ENCODE measurements around the gene GNPDA1.
A peak's percentile ranks its signal among the peaks of the same experiment; 100 is the strongest.

The GNPDA1 gene

GRCh38 chr5:142013734-142014521, 1.1 kb upstream of the GNPDA1 start:
- Mint-ChIP-seq H3K36me3 (peaks cover 22% of the 10 kb centered on the region), H3K27me3 (no peaks in the 10 kb centered on the region), H3K4me1 (peaks cover 90% of the 10 kb centered on the region), H3K27ac (peak overlapping the region; percentile 96), H3K4me3 (peak overlapping the region; percentile 82), H3K9me3 (peaks cover 4% of the 10 kb centered on the region)
- no peak for DNase-seq
- CTCF ChIA-PET, result interaction anchor here (0.8 to 8.1 kb wide), 18 partner anchors 11 to 919 kb away, joined by 3 to 137 read pairs (median 4); partner anchors contain the start of genes NDFIP1 and RNF14

GRCh38 chr5:142012186-142012785, 541 bp downstream of the GNPDA1 start:
- Mint-ChIP-seq H3K9me3 (no peaks in the 10 kb centered on the region), H3K4me1 (peaks cover 91% of the 10 kb centered on the region), H3K4me3 (peak overlapping the region; percentile 82), H3K36me3 (peaks cover 32% of the 10 kb centered on the region), H3K27me3 (no peaks in the 10 kb centered on the region), H3K27ac (peak overlapping the region; percentile 89)
- DNase-seq, result peak; percentile 73
- CTCF ChIA-PET, result interaction anchor here (0.7 to 8.1 kb wide), 23 partner anchors 10 to 320 kb away, joined by 3 to 137 read pairs (median 6); partner anchors contain the start of genes DELE1 and NDFIP1

DNA sequence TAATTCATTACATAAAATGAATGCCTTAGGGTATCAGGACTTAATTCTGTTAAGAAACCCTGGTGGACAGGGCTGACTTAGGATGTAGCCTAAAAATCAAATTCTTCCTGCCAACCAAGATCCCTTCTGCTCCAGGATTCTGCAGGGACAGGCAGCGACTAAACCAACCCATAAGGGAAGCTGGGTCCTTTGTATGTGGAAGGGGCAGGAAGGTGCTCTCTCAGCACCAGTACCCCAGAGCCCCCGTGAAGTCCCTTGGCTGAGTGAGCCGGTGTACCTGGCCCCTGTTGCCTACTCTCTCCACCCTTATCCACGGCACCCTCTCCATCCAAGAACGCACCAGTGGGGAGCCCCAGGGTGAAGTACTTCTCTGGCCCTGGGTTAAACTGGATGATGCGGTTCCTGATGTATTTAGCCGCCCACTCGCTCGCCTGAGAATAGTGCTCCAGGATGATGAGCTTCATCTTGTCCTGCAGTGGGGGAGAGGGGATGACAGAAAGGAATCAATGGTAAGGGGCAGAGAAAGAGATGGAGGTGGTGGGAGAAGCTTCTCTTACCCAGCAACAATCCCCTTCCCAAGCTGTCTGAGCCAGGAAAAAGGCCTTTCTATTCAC, 1.1 kb downstream of the GNPDA1 start:
- Mint-ChIP-seq H3K27ac (peak overlapping the region; percentile 89), H3K4me1 (peaks cover 92% of the 10 kb centered on the region), H3K9me3 (no peaks in the 10 kb centered on the region), H3K36me3 (peaks cover 35% of the 10 kb centered on the region), H3K27me3 (no peaks in the 10 kb centered on the region), H3K4me3 (peak overlapping the region; percentile 82)
- CTCF ChIA-PET, result interaction anchor here (0.7 to 8.1 kb wide), 22 partner anchors 9 to 135 kb away, joined by 3 to 137 read pairs (median 6); partner anchors contain the start of genes DELE1, NDFIP1 and RNF14
- no peak for DNase-seq

DNA sequence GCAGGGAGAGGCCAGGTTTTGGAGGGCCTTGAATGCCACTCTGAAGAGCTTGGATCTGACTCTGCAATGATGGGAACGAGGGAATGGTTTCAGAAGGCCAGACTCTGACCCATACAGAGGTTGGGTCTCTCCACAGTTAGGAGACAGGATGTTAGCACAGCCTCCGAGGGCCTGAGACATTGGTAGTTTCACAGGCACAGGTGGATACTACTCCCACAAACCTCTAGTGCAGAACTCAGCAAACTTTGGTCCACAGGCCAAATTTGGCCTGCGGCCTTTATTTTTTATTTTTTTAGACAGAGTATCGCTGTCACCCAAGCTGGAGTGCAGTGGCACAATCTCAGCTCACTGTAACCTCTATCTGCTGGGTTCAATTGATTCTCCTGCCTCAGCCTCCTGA, 2.9 kb downstream of the GNPDA1 start:
- Mint-ChIP-seq H3K9me3 (no peaks in the 10 kb centered on the region), H3K4me3 (no peak overlapping the region), H3K36me3 (peaks cover 51% of the 10 kb centered on the region), H3K4me1 (peaks cover 92% of the 10 kb centered on the region), H3K27ac (no peak overlapping the region), H3K27me3 (no peaks in the 10 kb centered on the region)
- no peak for DNase-seq
- CTCF ChIA-PET, result interaction anchor here (0.7 to 8.1 kb wide), 6 partner anchors 7 to 137 kb away, joined by 3 to 69 read pairs (median 4); no protein-coding TSS in a partner anchor

DNA sequence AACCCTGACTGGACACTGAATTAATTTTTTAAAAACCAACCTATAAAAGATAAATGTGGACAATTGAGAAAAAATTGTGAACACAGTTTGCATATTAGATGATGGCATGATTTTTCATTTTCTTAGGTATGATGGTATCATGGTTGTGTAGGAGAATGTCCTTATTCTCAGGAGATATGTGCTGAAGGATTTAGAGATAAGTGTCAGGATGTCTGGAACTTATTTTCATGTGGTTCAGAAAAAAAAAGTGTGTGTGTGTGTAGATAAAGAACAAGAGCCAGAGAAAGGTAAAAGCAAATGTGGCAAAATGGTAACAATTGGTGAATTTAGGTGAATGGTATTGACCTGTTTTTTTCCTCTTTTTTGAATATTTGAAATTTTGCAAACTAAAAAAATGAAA, 4.0 kb downstream of the GNPDA1 start:
- Mint-ChIP-seq H3K27ac (peak overlapping the region; percentile 1), H3K4me1 (peaks cover 92% of the 10 kb centered on the region), H3K27me3 (no peaks in the 10 kb centered on the region), H3K4me3 (no peak overlapping the region), H3K36me3 (peaks cover 62% of the 10 kb centered on the region), H3K9me3 (no peaks in the 10 kb centered on the region)
- no peak for DNase-seq
- CTCF ChIA-PET, result interaction anchor here (1.0 to 2.1 kb wide), 2 partner anchors 135 to 136 kb away, joined by 3 to 5 read pairs; no protein-coding TSS in a partner anchor

- no peak for DNase-seq
- H3K4me3 Mint-ChIP-seq, result peak overlapping the region; percentile 53
- peaks cover 74% of the 10 kb centered on the region for H3K36me3 Mint-ChIP-seq
- CTCF ChIA-PET, result interaction anchor here (0.9 to 1.7 kb wide), 9 partner anchors 9 to 553 kb away, joined by 3 to 10 read pairs (median 3); partner anchors contain the start of gene RNF14
- no peaks in the 10 kb centered on the region for H3K27me3 Mint-ChIP-seq
- H3K9me3 Mint-ChIP-seq, result no peaks in the 10 kb centered on the region
- H3K4me1 Mint-ChIP-seq, result peaks cover 90% of the 10 kb centered on the region
- peak overlapping the region; percentile 94 for H3K27ac Mint-ChIP-seq
These were observed 5.6 kb downstream of the GNPDA1 start for GRCh38 chr5:142007237-142007544.

- CTCF ChIA-PET, result interaction anchor here (0.9 to 1.7 kb wide), 9 partner anchors 10 to 554 kb away, joined by 3 to 10 read pairs (median 3); partner anchors contain the start of gene RNF14
- peaks cover 80% of the 10 kb centered on the region for H3K36me3 Mint-ChIP-seq
- H3K4me3 Mint-ChIP-seq, result peak overlapping the region; percentile 53
- H3K27me3 Mint-ChIP-seq, result no peaks in the 10 kb centered on the region
- peaks cover 84% of the 10 kb centered on the region for H3K4me1 Mint-ChIP-seq
- DNase-seq, result peak; percentile 56
- H3K9me3 Mint-ChIP-seq, result no peaks in the 10 kb centered on the region
- H3K27ac Mint-ChIP-seq, result peak overlapping the region; percentile 94
These were observed 6.2 kb downstream of the GNPDA1 start for GRCh38 chr5:142006363-142007236.

DNA sequence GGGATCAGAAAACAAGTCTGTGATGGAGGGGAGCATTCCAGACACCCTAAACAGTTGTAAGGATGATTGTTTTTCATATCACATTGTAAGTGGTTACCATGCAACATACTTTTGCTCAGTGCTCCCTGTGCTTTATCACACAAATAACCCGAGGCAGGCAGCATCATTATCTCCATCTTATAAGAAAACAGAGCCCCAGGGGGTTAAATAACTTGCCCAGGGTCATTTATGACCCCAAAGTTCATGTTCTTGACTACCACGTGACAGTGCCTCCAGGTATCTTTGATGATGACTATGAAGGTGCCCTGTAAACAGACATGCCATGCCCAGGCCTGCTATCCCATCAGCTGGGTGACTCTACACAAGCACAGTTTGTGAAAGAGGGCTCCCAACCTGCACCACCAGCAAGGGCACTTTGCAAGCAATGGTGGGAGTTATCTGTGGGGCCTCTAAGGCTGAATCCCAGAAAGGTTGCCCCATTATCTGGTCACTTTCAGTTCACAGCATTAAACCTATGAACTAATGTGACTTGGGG, 9.5 kb downstream of the GNPDA1 start:
- CTCF ChIA-PET, result interaction anchor here (0.8 to 7.0 kb wide), 5 partner anchors 10 to 140 kb away, joined by 3 to 69 read pairs (median 5); partner anchors contain the start of gene GNPDA1
- Mint-ChIP-seq H3K36me3 (peaks cover 75% of the 10 kb centered on the region), H3K4me1 (peaks cover 60% of the 10 kb centered on the region), H3K9me3 (no peaks in the 10 kb centered on the region), H3K4me3 (no peak overlapping the region), H3K27me3 (no peaks in the 10 kb centered on the region), H3K27ac (peak overlapping the region; percentile 87)
- DNase-seq, result no peak

DNA sequence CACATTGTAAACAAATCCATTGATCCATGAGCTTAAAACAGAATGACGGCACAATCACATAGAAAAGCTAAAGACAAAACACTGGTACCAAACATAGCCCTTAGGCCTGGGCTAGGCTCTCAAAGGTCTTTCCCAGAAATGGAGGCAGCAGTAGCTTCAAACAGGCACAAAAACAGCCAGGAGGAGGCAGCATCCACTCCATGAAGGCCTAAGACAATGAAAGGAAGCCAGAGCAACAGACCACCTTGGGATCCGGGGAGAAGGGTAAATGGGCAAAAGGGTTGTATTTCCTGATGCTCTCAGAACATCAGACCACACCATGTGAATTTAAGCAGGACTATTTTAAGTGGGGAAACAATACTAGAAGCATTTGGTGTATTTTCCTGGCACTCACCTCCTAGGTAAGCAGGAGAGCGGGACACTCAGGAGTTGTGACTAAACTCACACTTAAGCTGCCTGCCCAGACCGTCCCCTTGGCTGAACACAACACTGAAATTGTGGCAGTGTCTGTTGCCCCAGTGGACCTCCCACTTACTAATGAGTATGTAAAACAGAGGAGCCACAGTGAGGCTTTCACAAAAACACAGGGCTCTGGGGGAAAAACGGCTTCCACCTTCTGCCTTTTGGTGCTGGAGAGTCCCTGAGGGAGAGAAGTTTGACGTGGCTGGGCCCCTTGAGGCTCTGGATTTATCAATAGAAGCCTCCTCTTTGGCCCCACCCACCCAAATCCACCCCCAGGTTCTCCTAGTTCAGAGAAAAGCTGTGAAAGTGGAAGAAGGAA, 11.9 kb downstream of the GNPDA1 start:
- CTCF ChIA-PET, result interaction anchor here (0.7 to 7.0 kb wide), 10 partner anchors 10 to 143 kb away, joined by 3 to 69 read pairs (median 4); partner anchors contain the start of gene GNPDA1
- H3K4me1 Mint-ChIP-seq, result peaks cover 36% of the 10 kb centered on the region
- no peak for DNase-seq
- H3K36me3 Mint-ChIP-seq, result peaks cover 54% of the 10 kb centered on the region
- no peaks in the 10 kb centered on the region for H3K9me3 Mint-ChIP-seq
- no peak overlapping the region for H3K4me3 Mint-ChIP-seq
- no peaks in the 10 kb centered on the region for H3K27me3 Mint-ChIP-seq
- H3K27ac Mint-ChIP-seq, result no peak overlapping the region

DNA sequence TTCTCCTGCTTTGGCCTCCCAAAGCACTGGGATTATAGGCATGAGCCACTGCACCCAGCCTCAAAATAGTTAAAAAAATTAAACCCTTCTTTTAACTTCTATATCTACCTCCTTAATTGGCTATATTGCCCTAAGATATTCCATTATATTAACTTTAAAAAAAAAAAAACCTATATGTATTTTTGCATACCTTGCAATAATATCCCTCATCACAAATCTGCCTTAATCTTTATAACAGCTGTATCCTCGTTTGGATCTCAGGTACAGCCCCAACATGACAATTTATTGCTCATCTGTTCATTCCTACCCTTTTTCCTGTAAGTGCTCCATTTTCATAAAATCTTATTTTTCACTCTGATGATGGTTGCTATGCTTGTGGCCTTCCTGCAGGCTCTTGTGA, 12.7 kb downstream of the GNPDA1 start:
- H3K9me3 Mint-ChIP-seq, result no peaks in the 10 kb centered on the region
- H3K36me3 Mint-ChIP-seq, result peaks cover 51% of the 10 kb centered on the region
- DNase-seq, result no peak
- H3K27me3 Mint-ChIP-seq, result no peaks in the 10 kb centered on the region
- H3K4me1 Mint-ChIP-seq, result peaks cover 29% of the 10 kb centered on the region
- H3K27ac Mint-ChIP-seq, result no peak overlapping the region
- CTCF ChIA-PET, result interaction anchor here (0.7 to 7.0 kb wide), 10 partner anchors 9 to 143 kb away, joined by 3 to 69 read pairs (median 4); partner anchors contain the start of gene GNPDA1
- no peak overlapping the region for H3K4me3 Mint-ChIP-seq

DNA sequence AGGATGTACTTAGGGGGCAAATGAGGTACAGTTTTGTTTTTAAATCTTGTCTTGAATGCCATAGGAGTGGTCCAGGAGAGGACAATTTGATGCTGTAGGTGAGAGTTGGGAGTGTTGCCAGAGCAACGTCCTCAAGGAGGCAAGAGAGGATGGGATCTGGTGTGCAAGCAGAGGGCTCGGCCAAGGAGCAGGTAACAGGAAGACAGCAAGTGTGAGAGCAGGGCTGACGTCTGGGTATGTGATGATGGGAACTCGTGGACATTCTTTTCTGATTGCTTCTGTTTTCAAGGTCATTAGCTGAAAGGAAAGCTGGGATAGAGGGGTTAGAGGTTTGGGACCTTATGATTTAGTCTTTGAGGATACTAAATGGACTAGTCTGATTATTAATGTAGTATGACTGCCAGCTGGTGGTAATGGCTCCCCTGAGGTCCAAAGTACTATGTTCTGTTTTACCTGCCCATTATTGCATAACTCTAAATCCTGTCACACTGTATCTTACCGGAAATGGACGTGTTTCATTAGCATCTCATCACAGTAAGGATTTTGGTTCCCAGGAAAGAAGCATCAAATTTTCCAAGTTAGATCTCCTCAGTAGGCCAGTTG, 15.4 kb downstream of the GNPDA1 start:
- CTCF ChIA-PET, result interaction anchor here (1.0 to 2.6 kb wide), 2 partner anchors 9 to 146 kb away, joined by 4 to 9 read pairs; no protein-coding TSS in a partner anchor
- Mint-ChIP-seq H3K4me1 (peaks cover 4% of the 10 kb centered on the region), H3K4me3 (no peak overlapping the region), H3K27ac (no peak overlapping the region), H3K9me3 (no peaks in the 10 kb centered on the region), H3K36me3 (peaks cover 42% of the 10 kb centered on the region), H3K27me3 (no peaks in the 10 kb centered on the region)
- no peak for DNase-seq

- H3K36me3 Mint-ChIP-seq, result peaks cover 27% of the 10 kb centered on the region
- H3K4me3 Mint-ChIP-seq, result no peak overlapping the region
- no peak overlapping the region for H3K27ac Mint-ChIP-seq
- CTCF ChIA-PET, result interaction anchor here (0.7 to 8.5 kb wide), 3 partner anchors 17 to 301 kb away, joined by 3 to 158 read pairs (median 3); partner anchors contain the start of gene GNPDA1
- no peaks in the 10 kb centered on the region for H3K27me3 Mint-ChIP-seq
- peaks cover 1% of the 10 kb centered on the region for H3K4me1 Mint-ChIP-seq
- no peaks in the 10 kb centered on the region for H3K9me3 Mint-ChIP-seq
- DNase-seq, result no peak
These were observed 17.2 kb downstream of the GNPDA1 start for GRCh38 chr5:141995656-141996055.

Data from activated naive CD4-positive, alpha-beta T cell treated with anti-CD3 and anti-CD28 coated beads, Interleukin-2, amount 10 ng/mL, durations not matched to agents 7 days and 5 days (primary cell).